H1 (cell line): ENCODE results near the gene CCDC88C. TPM values are rescaled to one million over a fixed set of nuclear protein-coding genes. Genes with fewer than 3 reads are reported as not detected.

ENCODE experiments used
- CTCF ChIA-PET: fragments of 300-600 bp; sonication (Branson Sonifier 250); formaldehyde crosslinking; loops from one replicate; lab custom pipeline; 2021; ENCODE audit not compliant: partially characterized antibody; lab: Charles Lee
- POLR2A ChIA-PET: fragments of 300-600 bp; sonication (Branson Sonifier 250); formaldehyde crosslinking; loops from one replicate; lab custom pipeline; 2021; ENCODE audit warnings: inconsistent platforms; ENCODE audit not compliant: partially characterized antibody; lab: Charles Lee
- DNase-seq, 2 experiments: peaks; one replicate each; pipeline versions ENCODE4 v3.0.0 to v3.0.0-alpha.2; 2010 to 2022; ENCODE audit warnings: low spot score in 2 of 2, low read depth in 1 of 2, mixed read lengths in 1 of 2
- FAIRE-seq: peaks from 2 replicates; lab custom pipeline; 2011; peaks lifted over from hg19 to GRCh38; lab: Jason Lieb, UNC
- H2AFZ ChIP-seq: 2 replicates; pipeline ENCODE4 v1.8.1; 2012; ENCODE audit warnings: low read length, inconsistent platforms
- H2AK5ac ChIP-seq: 2 replicates; pipeline ENCODE4 v1.6.1; 2013; ENCODE audit warnings: low read depth, low read length
- H2BK120ac ChIP-seq: replicated peaks from 2 replicates; pipeline ENCODE3; 2013; ENCODE audit warnings: low read depth, low read length, inconsistent platforms
- H2BK12ac ChIP-seq: 2 replicates; pipeline ENCODE4 v1.6.1; 2013; ENCODE audit warnings: low read depth, low read length
- H2BK15ac ChIP-seq: 2 replicates; pipeline ENCODE4 v1.6.1; 2013; ENCODE audit warnings: low read length
- H2BK20ac ChIP-seq: 2 replicates; pipeline ENCODE4 v1.6.1; 2013; ENCODE audit warnings: low read length
- H2BK5ac ChIP-seq: 2 replicates; pipeline ENCODE4 v1.6.1; 2013; ENCODE audit warnings: low read depth, low read length
- H3K14ac ChIP-seq: 2 replicates; pipeline ENCODE4 v1.6.1; 2013; ENCODE audit warnings: inconsistent platforms; ENCODE audit not compliant: insufficient read length
- H3K18ac ChIP-seq: 2 replicates; pipeline ENCODE4 v1.6.1; 2013; ENCODE audit warnings: low read length; ENCODE audit errors: extremely low read depth
- H3K23ac ChIP-seq: 2 replicates; pipeline ENCODE4 v1.6.1; 2013; ENCODE audit warnings: inconsistent platforms; ENCODE audit not compliant: insufficient read length
- H3K23me2 ChIP-seq: 2 replicates; pipeline ENCODE4 v1.6.1; 2013; ENCODE audit warnings: low read depth, low read length
- H3K27ac ChIP-seq: 2 replicates; pipeline ENCODE4 v1.6.1; 2011; ENCODE audit warnings: low read depth, low read length, inconsistent platforms
- H3K27me3 ChIP-seq, 4 experiments: replicated peaks in 1 of 4; 1 replicate in 1 of 4; 2 replicates in 3 of 4; pipeline versions ENCODE4 v1.6.1 to v1.8.1; 2011 to 2013; ENCODE audit warnings: low read length in 3 of 4, mild to moderate bottlenecking in 3 of 4, inconsistent platforms in 2 of 4, mixed read lengths in 2 of 4, moderate library complexity in 1 of 4; ENCODE audit not compliant: control insufficient read depth in 3 of 4, insufficient read depth in 3 of 4; ENCODE audit errors: extremely low read depth in 1 of 4
- H3K36me3 ChIP-seq, 4 experiments: 2 replicates each; pipeline versions ENCODE4 v1.6.1 to v1.8.1; 2011 to 2013; ENCODE audit warnings: mild to moderate bottlenecking in 4 of 4, low read length in 3 of 4, moderate library complexity in 2 of 4, control low read depth in 1 of 4, inconsistent platforms in 1 of 4; ENCODE audit not compliant: insufficient read depth in 4 of 4, control insufficient read depth in 2 of 4
- H3K4ac ChIP-seq: replicated peaks from 2 replicates; pipeline ENCODE3; 2013; ENCODE audit warnings: low read length, low read depth, mixed read lengths, inconsistent platforms; ENCODE audit not compliant: insufficient read length
- H3K4me1 ChIP-seq, 4 experiments: replicated peaks in 1 of 4; 1 replicate in 1 of 4; 2 replicates in 3 of 4; pipeline versions ENCODE4 v1.6.1 to v1.8.1; 2011 to 2013; ENCODE audit warnings: low read length in 3 of 4, inconsistent platforms in 2 of 4, mixed read lengths in 1 of 4; ENCODE audit not compliant: insufficient read depth in 4 of 4, control insufficient read depth in 3 of 4
- H3K4me2 ChIP-seq, 2 experiments: 2 replicates each; pipeline versions ENCODE4 v1.6.1 to v1.8.1; 2011 to 2013; ENCODE audit warnings: low read depth in 2 of 2, low read length in 2 of 2, control low read depth in 1 of 2, inconsistent platforms in 1 of 2, mild to moderate bottlenecking in 1 of 2; ENCODE audit not compliant: insufficient read depth in 1 of 2
- H3K4me3 ChIP-seq, 4 experiments: fragments of 200-600, 300-600 bp in 1 of 4; sonication (generic), shearing (Covaris generic), sonication (Bioruptor Twin) in 1 of 4; 2 replicates each; pipeline versions ENCODE4 v1.5.1 to v1.8.1; 2011 to 2016; ENCODE audit warnings: low read length in 4 of 4, low read depth in 3 of 4, control low read depth in 2 of 4, inconsistent platforms in 2 of 4, mild to moderate bottlenecking in 2 of 4, mixed read lengths in 1 of 4, moderate library complexity in 1 of 4; ENCODE audit not compliant: insufficient read depth in 2 of 4; ENCODE audit errors: extremely low read depth in 1 of 4
- H3K56ac ChIP-seq: replicated peaks from 2 replicates; pipeline ENCODE3; 2013; ENCODE audit warnings: low read depth, mild to moderate bottlenecking, mixed read lengths, low read length, inconsistent platforms; ENCODE audit not compliant: insufficient read length
- H3K79me1 ChIP-seq: 2 replicates; pipeline ENCODE4 v1.6.1; 2013; ENCODE audit warnings: low read depth, low read length, control low read depth
- H3K79me2 ChIP-seq, 2 experiments: 2 replicates each; pipeline versions ENCODE4 v1.6.1 to v1.8.1; 2012 to 2013; ENCODE audit warnings: low read length in 2 of 2, mild to moderate bottlenecking in 2 of 2, inconsistent platforms in 1 of 2; ENCODE audit not compliant: insufficient read depth in 2 of 2, control insufficient read depth in 1 of 2
- H3K9ac ChIP-seq, 4 experiments: replicated peaks in 1 of 4; 1 replicate in 1 of 4; 2 replicates in 3 of 4; pipeline versions ENCODE4 v1.6.1 to v1.8.1; 2011 to 2013; ENCODE audit warnings: low read depth in 3 of 4, low read length in 3 of 4, control low read depth in 2 of 4, mild to moderate bottlenecking in 2 of 4, moderate library complexity in 2 of 4, inconsistent platforms in 1 of 4; ENCODE audit errors: extremely low read depth in 1 of 4
- H3K9me3 ChIP-seq, 2 experiments: 2 replicates each; pipeline versions ENCODE4 v1.6.1 to v1.8.1; 2012 to 2013; ENCODE audit warnings: mild to moderate bottlenecking in 2 of 2, moderate library complexity in 2 of 2, control low read depth in 1 of 2, inconsistent platforms in 1 of 2, low read depth in 1 of 2, low read length in 1 of 2, mixed read lengths in 1 of 2; ENCODE audit not compliant: insufficient read depth in 2 of 2
- H4K20me1 ChIP-seq, 2 experiments: replicated peaks in 1 of 2; 2 replicates each; pipeline versions ENCODE3 to v1.8.1; 2011 to 2013; ENCODE audit warnings: inconsistent platforms in 2 of 2, low read length in 2 of 2, mild to moderate bottlenecking in 1 of 2; ENCODE audit not compliant: insufficient read depth in 2 of 2, control insufficient read depth in 1 of 2
- H4K5ac ChIP-seq: 2 replicates; pipeline ENCODE4 v1.6.1; 2013; ENCODE audit warnings: low read length, low read depth, mixed read lengths, inconsistent platforms; ENCODE audit not compliant: insufficient read length
- H4K8ac ChIP-seq: 2 replicates; pipeline ENCODE4 v1.8.0; 2013; ENCODE audit warnings: mild to moderate bottlenecking, moderate library complexity, low read length, inconsistent platforms; ENCODE audit not compliant: insufficient read depth; ENCODE audit errors: extremely low read depth
- H4K91ac ChIP-seq: replicated peaks from 2 replicates; pipeline ENCODE3; 2013; ENCODE audit warnings: low read length, mixed read lengths, inconsistent platforms; ENCODE audit not compliant: insufficient read length
- RFX5 ChIP-seq: IDR thresholded peaks from 2 replicates; pipeline ENCODE4 v1.6.1; 2011; ENCODE audit warnings: low read depth, low read length, improper control_type of control experiment, borderline replicate concordance
- TEAD4 ChIP-seq: IDR thresholded peaks from 2 replicates; pipeline ENCODE4 v1.6.1; 2012; ENCODE audit warnings: low read depth, low read length, inconsistent platforms, mixed read lengths
- WGBS, 2 experiments: shearing (Covaris generic) in 1 of 2; methylation state at CpG; one replicate each; pipeline versions ENCODE4 v1.1.6 to v1.1.7; 2013 to 2015; ENCODE audit warnings: low lambda C conversion rate in 2 of 2, mixed read lengths in 2 of 2, inconsistent platforms in 1 of 2, low coverage in 1 of 2, missing lambda C conversion rate in 1 of 2; ENCODE audit not compliant: insufficient replicate concordance in 2 of 2, insufficient coverage in 1 of 2, insufficient read length in 1 of 2; ENCODE audit errors: extremely low coverage in 1 of 2, missing lambda C conversion rate in 1 of 2; 5-methylcytosine and 5-hydroxymethylcytosine counted together
- polyA plus RNA-seq, 7 experiments: library from polyadenylated mRNA; depleted of rRNA in 3 of 7; stranded (reverse) in 5 of 7; unstranded in 2 of 7; fragments of >200 nt in 5 of 7; fragments of 200-250 nt in 2 of 7; gene quantifications; 1 replicate in 5 of 7; 2 replicates in 1 of 7; 4 replicates in 1 of 7; pipeline versions ENCODE4 v1.2.1 to v1.2.3, GENCODE V29; 2011 to 2013; ENCODE audit warnings: missing spikeins in 2 of 7, mixed read lengths in 2 of 7
- total RNA-seq: library from RNA; stranded (reverse); fragmentation: NEBNext Ultra II Directional; extraction: Animal tissue kit (Norgen Biotek cat#: 25700); gene quantifications from 2 replicates; pipeline ENCODE4 v1.2.1, GENCODE V29; 2021
- TF ChIP-seq, protein P1 (sequence below): IDR thresholded peaks from 2 replicates; pipeline ENCODE4 v1.6.1; 2012; ENCODE audit warnings: inconsistent platforms

Gene CCDC88C
- total and polyA plus RNA-seq, 2 of the 8 experiments (the other 6 are each of a cell fraction or from before 2014, with no cell fraction given) = 10.3 to 57.7 TPM

DNA sequence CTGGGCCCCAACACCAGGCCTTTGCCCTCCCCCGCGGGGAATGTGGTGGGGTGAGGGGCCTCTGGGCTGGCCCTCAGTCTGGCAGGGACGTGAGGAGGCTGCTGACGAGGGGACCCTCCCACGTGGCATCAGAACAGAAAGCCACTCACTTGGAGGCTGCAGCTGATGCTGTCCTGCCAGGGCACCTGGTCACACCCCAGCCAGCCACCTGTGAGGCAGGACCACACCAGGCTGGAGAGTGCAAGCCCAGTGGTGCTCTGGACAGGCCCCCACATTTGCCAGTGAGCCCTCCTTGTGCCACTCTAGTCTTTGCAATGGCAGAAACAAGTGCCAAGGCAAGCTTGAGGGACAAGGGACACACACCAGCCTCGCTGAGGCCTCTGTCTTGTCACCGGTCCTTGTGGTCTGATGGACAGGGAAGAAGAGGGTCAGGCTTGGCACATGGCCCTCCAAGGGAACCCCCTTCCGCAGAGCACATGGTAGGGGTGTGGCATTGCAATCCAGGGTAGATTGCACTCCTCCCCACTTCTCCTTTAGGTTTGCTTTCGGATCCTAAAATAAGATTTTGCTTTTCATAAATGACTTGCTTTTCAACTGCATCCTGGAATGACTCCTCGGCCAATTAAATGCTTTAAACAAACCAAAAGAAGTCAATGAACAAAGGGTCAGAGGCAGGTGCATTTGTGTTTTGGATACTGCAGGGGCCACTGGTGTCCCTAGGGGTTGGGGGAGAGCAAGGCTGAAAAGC is 53.7 kb downstream of the CCDC88C start:
- Histone ChIP-seq H4K91ac (peak overlapping the region; percentile 79), H3K4me1 (peaks cover 6 to 16% (median 11%) of the 10 kb centered on the region in 4 experiments), H3K56ac (no peak overlapping the region), H3K27ac (peak overlapping the region; percentile 8; the same call in 1 of the 2 replicates), H3K4me2 (no peak overlapping the region), H3K27me3 (no peaks in the 10 kb centered on the region), H3K4me3 (no peak overlapping the region), H3K23me2 (no peaks in the 10 kb centered on the region), H2BK15ac (0 out of 2 replicates have a peak overlapping the region, but pooled peaks have one; percentile 37), H2BK12ac (0 out of 2 replicates have a peak overlapping the region, but pooled peaks have one; percentile 78), H2BK5ac (peak overlapping the region; percentile 67; the same call in 1 of the 2 replicates), H2BK120ac (peak overlapping the region; percentile 13), H3K14ac (no peak overlapping the region), H3K4ac (no peak overlapping the region), H3K23ac (no peak overlapping the region), H3K18ac (no peak overlapping the region), H3K79me2 (peaks cover 0 to 57% of the 10 kb centered on the region in 2 experiments; a peak in 3 of 4 replicates), H2BK20ac (0 out of 2 replicates have a peak overlapping the region, but pooled peaks have one; percentile 10), H4K5ac (no peak overlapping the region), H3K79me1 (peaks cover 14% of the 10 kb centered on the region), H4K20me1 (peaks cover 9 to 25% of the 10 kb centered on the region in 2 experiments), H3K9ac (no peak overlapping the region), H2AFZ (no peak overlapping the region), H3K9me3 (no peaks in the 10 kb centered on the region), H2AK5ac (0 out of 2 replicates have a peak overlapping the region, but pooled peaks have one; percentile 17), H3K36me3 (0 out of 8 replicates have a peak, but pooled peaks cover 0 to 2% (median 0%) of the 10 kb centered on the region in 4 experiments), H4K8ac (peak overlapping the region; percentile 36; the same call in 1 of the 2 replicates)
- CTCF ChIA-PET = interaction anchor here (2.3 kb wide), 1 partner anchor 9 kb away, joined by 18 read pairs; no protein-coding TSS in a partner anchor
- POLR2A ChIA-PET = interaction anchor here (1.7 kb wide), 1 partner anchor 49 kb away, joined by 6 read pairs; no protein-coding TSS in a partner anchor
- FAIRE-seq = no peak
- TF ChIP-seq RFX5 (no peak), TEAD4 (0 out of 2 replicates have a peak, but pooled peaks have one; percentile 16)
- TF ChIP-seq, protein P1, sequence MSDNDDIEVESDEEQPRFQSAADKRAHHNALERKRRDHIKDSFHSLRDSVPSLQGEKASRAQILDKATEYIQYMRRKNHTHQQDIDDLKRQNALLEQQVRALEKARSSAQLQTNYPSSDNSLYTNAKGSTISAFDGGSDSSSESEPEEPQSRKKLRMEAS = peak; percentile 35; the same call in 1 of the 2 replicates
- 66% methylated on average over 10 of the region's 10 CpGs; no CpG with 5 or more reads in 1 of the 2 experiments for WGBS, 2 experiments
- DNase-seq = no peak
